GM20431 (cell line): ENCODE results near the gene PHC2.

Experiments used
- in situ Hi-C: fragments of 300-500 bp; cut with MseI, MboI; formaldehyde crosslinking; loops from one replicate; pipeline ENCODE4 v1.15.0; 2020; ENCODE audit warnings: low sequenced_read_pairs; ENCODE audit not compliant: unreplicated experiment

PHC2 gene, protein sequence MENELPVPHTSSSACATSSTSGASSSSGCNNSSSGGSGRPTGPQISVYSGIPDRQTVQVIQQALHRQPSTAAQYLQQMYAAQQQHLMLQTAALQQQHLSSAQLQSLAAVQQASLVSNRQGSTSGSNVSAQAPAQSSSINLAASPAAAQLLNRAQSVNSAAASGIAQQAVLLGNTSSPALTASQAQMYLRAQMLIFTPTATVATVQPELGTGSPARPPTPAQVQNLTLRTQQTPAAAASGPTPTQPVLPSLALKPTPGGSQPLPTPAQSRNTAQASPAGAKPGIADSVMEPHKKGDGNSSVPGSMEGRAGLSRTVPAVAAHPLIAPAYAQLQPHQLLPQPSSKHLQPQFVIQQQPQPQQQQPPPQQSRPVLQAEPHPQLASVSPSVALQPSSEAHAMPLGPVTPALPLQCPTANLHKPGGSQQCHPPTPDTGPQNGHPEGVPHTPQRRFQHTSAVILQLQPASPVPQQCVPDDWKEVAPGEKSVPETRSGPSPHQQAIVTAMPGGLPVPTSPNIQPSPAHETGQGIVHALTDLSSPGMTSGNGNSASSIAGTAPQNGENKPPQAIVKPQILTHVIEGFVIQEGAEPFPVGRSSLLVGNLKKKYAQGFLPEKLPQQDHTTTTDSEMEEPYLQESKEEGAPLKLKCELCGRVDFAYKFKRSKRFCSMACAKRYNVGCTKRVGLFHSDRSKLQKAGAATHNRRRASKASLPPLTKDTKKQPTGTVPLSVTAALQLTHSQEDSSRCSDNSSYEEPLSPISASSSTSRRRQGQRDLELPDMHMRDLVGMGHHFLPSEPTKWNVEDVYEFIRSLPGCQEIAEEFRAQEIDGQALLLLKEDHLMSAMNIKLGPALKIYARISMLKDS

DNA sequence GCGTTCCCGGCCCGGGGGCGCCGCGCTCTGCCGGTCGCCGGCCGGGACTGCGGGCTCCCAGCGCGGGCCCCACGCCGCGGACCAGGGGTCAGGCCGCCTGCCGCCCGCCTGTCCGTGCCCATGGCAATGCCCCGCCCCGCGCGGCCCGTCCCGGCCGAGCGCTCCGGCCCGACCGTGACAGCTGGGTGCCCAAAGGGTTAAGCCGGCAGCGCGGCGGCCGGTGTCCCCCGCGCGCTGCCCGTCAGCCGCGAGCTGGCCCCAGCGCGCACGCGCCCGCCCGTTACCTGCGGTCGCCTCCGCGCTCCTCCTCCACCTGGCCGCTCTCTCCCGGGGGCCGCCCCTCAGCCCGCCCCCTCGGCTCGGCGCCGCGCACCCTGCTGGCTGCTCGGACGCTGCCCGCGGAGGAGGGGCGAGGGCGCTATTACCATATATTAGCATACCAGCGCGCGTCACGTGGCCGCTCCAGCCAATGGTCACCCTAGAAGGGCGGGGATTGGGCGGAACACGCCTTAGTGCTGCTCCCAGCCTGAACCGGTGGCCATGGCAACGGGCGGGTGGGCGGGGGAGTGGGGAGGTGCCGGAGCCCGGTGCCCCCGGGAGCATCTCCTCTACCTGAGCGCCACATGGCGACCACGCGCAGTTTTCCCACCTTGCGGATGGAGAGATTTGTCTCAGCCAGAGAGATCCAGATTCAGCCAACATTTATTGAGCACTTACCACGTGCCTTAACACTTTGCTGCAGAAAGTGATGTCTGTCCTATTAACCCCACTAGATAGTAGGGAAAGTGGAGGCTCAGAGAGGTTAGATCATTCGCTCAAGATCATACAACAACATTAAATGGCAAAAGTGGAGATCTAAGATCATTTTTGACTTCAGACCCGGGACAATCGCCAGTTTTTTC, at the start of gene PHC2:
PHC2 (minus strand) TSS at position 404 of the 902 bp plus-strand sequence. CDS start 55,556 bp downstream, outside the sequence.
- in situ Hi-C loops, result no loop called here

DNA sequence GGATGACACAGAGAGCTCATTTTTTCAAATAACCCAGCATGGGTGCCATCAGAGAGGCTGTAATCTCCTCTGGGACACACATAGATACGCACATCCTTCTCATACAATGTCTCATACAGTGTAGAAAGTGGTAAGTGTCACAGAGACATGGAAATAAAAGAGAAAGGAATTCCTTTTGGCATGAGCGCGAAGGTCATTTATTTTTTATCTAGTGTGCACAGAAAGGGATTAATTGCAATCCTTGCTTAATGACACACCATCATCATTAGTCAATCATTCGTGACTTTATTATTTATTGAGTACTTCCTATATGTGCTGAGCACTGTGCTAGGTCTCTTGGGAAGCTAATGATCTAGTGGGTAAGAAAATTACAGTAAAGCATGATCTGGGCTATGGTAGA, 46.6 kb upstream of the PHC2 start:
- in situ Hi-C loops, result no loop called here

DNA sequence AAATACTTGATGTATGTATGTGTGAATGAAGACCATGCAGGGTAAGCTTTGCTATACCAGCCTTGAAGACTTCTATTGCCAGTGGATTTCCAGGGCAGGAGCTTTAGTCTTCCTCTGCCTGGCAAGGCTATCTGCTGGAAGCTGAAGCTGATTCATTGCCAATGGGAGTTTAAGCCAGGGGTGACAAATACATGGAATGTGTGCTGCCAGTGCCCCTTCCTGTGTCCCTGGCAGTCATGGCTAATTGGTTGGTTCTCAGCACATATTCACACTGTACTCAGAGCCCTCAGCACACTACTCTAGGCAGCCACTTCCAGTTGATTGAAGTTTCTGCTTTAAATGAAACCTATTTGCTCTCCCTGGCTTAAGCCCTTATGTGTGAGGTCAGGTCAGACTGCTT, 43.0 kb upstream of the PHC2 start:
- in situ Hi-C loops, result loop anchor here (25.0 kb wide), 1 partner anchor 187 kb away; no protein-coding TSS in a partner anchor

DNA sequence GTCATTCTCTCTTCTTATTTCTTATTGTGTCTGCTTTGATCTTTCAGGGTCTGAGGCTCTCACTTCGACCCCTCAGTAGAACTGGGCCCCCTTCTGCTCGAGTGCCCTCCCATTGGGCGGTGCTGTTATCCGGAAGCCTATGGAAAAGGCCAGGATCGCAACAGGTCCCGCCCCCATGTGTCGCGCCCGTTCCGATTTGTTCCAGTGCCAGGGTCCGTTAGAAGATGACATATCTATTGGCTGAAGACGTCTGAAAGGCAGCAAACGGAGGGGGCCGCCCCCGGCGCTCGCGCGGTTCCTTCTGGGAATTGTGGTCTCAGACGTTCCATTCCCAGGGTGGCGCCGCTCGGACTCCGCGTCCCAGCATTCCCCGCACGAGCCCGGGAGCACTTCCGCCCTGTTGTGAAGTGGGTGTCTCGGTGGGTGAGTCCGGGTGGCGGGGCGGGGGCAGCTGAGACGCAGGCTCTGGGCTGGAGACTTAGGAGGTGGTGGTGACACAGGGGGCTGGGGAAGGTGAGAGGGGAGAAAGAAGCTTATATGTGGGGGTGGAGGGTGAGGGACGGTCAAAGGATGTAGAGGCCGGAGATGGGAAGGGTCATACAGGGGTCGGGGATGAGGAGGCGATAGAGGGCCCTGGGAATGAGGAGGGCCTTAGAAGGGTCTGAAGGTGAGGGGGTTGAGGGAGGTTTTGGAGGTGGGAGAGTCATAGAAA, 41.5 kb upstream of the PHC2 start, which contains the start of gene ZSCAN20:
ZSCAN20 (plus strand) TSS at position 377 of the 712 bp plus-strand sequence. CDS start 6,644 bp downstream, outside the sequence.
- in situ Hi-C loops, result loop anchor here (25.0 kb wide), 1 partner anchor 185 kb away; no protein-coding TSS in a partner anchor

GRCh38 chr1:33471416-33471815, 40.5 kb upstream of the PHC2 start:
- in situ Hi-C loops, result loop anchor here (25.0 kb wide), 1 partner anchor 184 kb away; no protein-coding TSS in a partner anchor

DNA sequence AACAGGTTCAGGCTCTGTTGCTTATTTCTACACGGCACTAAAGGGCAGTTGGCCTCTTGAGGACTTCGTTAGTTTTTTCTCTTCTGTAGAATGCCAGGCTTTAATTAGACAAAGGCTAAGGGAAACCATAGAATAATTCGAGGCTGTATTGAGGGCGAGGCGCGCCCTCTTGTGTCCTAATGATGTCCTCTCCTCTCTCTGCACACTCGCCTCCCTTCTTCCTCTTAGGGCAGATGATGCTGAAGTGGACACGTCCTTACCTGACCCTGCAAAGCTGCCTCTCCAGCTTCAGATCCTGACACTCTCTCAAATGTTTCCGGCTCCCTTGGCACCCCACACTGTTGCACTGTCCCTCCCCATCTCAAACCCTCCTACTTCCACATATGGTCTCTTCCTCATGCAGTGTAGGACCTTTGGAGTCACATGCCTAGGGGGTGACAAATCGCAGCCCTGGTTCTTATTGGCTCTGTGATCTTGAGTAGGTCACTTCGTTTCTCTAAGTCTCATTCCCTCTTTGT, 39.7 kb upstream of the PHC2 start:
- in situ Hi-C loops, result loop anchor here (25.0 kb wide), 1 partner anchor 183 kb away; no protein-coding TSS in a partner anchor

GRCh38 chr1:33469691-33470090, 38.8 kb upstream of the PHC2 start:
- in situ Hi-C loops, result loop anchor here (25.0 kb wide), 1 partner anchor 182 kb away; no protein-coding TSS in a partner anchor

- in situ Hi-C loops, result loop anchor here (25.0 kb wide), 1 partner anchor 182 kb away; no protein-coding TSS in a partner anchor
These were observed 38.1 kb upstream of the PHC2 start for GRCh38 chr1:33468967-33469366.

DNA sequence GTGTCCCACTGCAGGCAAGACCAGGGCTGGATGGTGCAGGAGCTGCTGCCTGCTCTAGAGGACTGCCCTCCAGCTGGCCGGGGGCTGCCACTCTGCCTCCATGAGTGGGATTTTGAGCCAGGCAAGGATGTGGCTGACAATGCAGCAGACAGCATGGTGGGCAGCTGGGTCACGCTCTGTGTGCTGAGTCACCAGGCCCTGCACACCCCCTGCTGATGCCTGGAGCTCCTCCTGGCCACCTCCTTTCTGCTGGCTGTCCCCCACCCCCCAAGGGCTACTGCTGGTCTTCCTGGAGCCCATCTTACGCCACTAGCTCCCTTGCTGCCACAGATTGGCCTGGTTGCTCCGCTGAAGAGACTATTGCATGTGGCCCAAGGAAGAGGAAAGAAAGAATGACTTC, 37.6 kb upstream of the PHC2 start:
- in situ Hi-C loops, result loop anchor here (25.0 kb wide), 1 partner anchor 181 kb away; no protein-coding TSS in a partner anchor

GRCh38 chr1:33468011-33468410, 37.1 kb upstream of the PHC2 start:
- in situ Hi-C loops, result loop anchor here (25.0 kb wide), 1 partner anchor 181 kb away; no protein-coding TSS in a partner anchor

DNA sequence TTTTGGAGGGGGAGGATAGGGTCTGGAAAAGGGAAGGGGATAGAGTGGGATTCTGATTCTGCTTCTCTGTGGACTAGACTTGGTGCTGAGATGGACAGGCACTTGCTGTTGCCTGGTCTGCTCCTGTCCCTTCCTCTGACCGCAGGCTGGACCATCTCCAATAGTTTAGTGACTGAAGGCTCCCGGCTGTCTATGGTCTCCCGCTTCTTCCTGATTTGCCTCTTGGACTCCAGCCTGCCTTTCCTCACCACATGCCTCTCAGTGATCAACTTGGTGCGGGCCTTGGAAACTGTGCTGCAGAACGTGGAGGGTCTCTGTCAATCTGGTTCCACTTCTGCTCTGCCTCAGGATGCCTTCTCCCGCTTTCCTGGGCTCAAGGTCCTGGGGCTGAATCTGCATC, 35.3 kb upstream of the PHC2 start:
- in situ Hi-C loops, result loop anchor here (25.0 kb wide), 1 partner anchor 179 kb away; no protein-coding TSS in a partner anchor

DNA sequence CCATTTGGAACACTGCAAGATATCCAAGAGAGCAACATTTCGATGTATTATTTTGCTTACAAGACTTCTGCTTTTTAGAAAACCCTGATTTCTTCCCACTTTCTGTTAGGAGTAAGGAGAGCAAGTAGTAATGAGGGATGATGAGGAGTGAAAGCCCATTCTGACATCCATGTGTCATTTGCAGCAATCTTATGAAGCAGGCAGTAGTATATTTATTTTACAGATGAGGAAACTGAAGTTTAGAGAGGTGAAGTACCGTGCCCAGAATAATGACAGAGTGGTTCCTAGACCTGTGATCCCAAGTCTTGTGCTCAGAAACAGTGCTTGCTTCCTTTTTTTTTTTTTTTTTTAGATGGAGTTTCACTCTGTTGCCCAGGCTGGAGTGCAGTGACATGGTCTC, 34.4 kb upstream of the PHC2 start:
- in situ Hi-C loops, result loop anchor here (25.0 kb wide), 1 partner anchor 178 kb away; no protein-coding TSS in a partner anchor

- in situ Hi-C loops, result loop anchor here (25.0 kb wide), 1 partner anchor 177 kb away; no protein-coding TSS in a partner anchor
These were observed 33.7 kb upstream of the PHC2 start for GRCh38 chr1:33464552-33464951.

DNA sequence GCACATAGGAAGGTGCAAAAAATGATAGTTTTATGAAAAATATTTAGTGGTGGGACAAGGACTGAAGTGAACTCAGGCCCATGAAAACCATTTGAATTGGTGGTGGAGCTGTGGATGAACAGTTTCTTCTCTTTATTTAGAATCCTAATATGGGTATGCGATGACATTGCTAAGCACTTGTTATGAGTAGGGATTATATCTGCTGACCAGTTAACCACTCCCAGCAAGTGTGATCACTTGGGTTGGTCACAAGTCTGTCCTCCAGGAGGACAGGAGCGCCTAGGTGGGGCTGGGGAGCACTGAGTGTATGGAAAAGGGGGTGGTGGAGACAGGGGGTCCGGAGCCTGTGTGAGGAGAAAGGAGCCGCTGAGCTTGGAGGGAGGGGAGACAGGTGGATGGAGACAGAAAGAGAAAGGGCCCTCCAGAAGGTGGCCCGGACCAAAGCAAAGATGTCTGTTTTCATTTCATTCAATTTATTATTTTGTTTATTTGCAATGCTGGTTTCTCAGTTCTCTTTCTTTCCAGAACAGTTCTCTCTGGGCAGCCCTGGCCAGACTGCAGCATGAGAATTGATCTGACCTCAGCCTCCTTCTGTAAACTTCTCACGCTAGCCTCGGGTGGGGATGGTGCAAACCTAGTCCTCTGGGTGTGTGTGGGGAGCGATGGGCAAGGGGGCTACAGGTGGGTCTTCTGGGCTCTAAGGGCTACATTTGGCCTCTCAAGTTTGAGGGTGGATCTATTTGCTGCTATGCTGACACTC, 31.7 kb upstream of the PHC2 start:
- in situ Hi-C loops, result loop anchor here (25.0 kb wide), 1 partner anchor 175 kb away; no protein-coding TSS in a partner anchor

GRCh38 chr1:33460947-33461629, 30.2 kb upstream of the PHC2 start:
- in situ Hi-C loops, result loop anchor here (25.0 kb wide), 1 partner anchor 174 kb away; no protein-coding TSS in a partner anchor

DNA sequence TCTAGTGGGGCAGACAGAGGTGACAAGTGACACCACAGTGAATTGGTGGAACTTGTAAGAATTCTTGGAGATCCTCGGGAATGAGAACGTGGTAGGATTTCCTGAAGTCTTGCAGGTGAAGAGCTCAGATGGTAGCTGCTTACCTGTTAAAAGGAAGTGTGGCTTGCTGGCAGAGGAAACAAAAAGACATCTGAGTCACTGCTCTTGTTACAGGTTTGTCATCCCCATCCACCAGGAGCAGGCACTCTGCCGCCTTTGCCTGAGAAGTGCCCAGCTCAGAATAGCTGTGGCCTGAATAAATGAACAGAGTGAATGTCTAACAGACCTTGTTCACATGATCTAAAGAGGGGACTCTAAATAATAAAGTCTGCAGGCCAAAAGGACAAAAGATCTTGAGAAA, 29.2 kb upstream of the PHC2 start:
- in situ Hi-C loops, result loop anchor here (25.0 kb wide), 1 partner anchor 173 kb away; no protein-coding TSS in a partner anchor

DNA sequence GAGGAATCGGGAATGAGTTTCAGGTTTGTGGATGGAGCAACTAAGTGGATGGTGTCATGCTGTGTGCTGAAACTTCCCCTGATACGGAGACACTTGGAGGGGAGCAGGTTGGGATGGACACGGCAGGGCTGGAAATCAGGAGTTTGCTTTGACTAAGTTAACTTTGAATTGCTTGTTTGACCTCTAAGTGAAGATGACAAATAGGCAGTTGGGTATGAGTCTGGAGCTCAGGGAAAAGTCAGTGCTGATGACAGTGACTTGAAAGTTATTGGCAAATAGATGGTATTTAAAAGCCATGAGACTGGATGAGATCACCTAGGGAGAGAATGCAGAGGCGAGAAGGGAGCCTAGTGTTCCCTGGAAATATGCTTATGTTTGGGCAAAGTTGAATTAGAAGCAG, 28.8 kb upstream of the PHC2 start:
- in situ Hi-C loops, result loop anchor here (25.0 kb wide), 1 partner anchor 172 kb away; no protein-coding TSS in a partner anchor
